IPS-20b (cell line): ENCODE results near the gene CRKL.
"Not testable (repeated sequence)": the region's sequence is repeated elsewhere in the genome, so short reads cannot be mapped to it uniquely, and the experiment has no call there.

ENCODE experiments used
- H3K27ac ChIP-seq: one replicate; pipeline ENCODE4 v1.5.1; 2013; ENCODE audit warnings: low read length
- H3K27me3 ChIP-seq: 2 replicates; pipeline ENCODE4 v1.6.1; 2013; ENCODE audit warnings: mild to moderate bottlenecking, low read length, inconsistent platforms; ENCODE audit not compliant: insufficient read depth
- H3K36me3 ChIP-seq: 2 replicates; pipeline ENCODE4 v1.6.1; 2013; ENCODE audit warnings: low read depth, mild to moderate bottlenecking, inconsistent platforms, low read length, moderate library complexity; ENCODE audit not compliant: insufficient read depth
- H3K4me1 ChIP-seq: 2 replicates; pipeline ENCODE4 v1.6.1; 2013; ENCODE audit warnings: mild to moderate bottlenecking, control low read depth, inconsistent platforms, low read length, moderate library complexity; ENCODE audit not compliant: insufficient read depth
- H3K4me3 ChIP-seq: 2 replicates; pipeline ENCODE4 v1.5.1; 2013; ENCODE audit warnings: mild to moderate bottlenecking, low read length, inconsistent platforms
- H3K9ac ChIP-seq: 2 replicates; pipeline ENCODE4 v1.6.1; 2013; ENCODE audit warnings: low read depth, mild to moderate bottlenecking, inconsistent platforms, low read length, moderate library complexity
- H3K9me3 ChIP-seq: 2 replicates; pipeline ENCODE4 v1.6.1; 2013; ENCODE audit warnings: mild to moderate bottlenecking, low read depth, low read length, inconsistent platforms; ENCODE audit not compliant: insufficient read depth

CRKL gene

GRCh38 chr22:20965888-20966855, 49.0 kb downstream of the CRKL start:
- H3K27ac ChIP-seq = no peak overlapping the region
- H3K4me1 ChIP-seq = peaks cover 13% of the 10 kb centered on the region
- H3K9ac ChIP-seq = no peak overlapping the region
- peaks cover 80% of the 10 kb centered on the region for H3K27me3 ChIP-seq
- no peak overlapping the region for H3K4me3 ChIP-seq
- no peaks in the 10 kb centered on the region for H3K36me3 ChIP-seq
- H3K9me3 ChIP-seq = no peaks in the 10 kb centered on the region

DNA sequence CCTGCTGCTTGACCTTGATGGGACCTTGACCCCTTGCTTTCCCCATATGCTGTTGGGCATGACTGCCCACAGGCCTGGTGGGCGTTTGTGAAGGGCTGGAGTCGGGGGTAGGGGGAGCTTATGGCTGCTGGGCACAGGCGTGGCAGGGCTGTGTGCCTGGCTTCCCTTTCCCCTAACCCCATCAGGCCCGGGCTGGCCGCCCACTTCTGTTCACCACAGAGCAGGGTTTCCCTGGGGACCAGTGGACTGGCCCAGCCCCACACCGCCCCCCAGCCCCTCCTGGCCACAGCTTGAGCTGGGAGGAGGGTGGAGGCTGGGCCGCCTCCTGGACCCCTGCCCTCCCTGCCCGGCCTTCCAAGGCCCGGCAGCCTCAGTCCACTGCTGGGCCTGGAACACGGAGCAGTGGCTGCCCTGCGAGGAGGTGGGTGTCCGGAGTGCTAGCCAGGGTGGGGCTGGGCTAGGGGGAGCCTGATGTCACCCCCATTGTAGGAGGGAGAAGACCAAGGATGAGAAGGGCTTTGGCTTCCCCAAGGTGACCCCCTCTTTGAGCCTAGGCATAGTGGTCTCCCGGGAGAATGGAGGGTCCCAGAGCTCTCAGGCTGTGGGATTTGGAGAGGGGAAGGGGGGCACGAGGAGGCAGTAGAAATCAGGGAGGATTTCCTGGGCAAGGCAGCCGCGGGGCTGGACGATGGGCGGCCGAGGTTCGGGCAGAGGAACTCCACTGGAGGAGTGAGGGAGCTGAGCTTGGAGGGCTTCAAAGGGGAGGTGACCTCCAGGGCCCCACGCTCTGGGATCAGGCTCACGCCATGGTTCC, 49.9 kb downstream of the CRKL start, which contains the start of gene AIFM3:
TSS of gene AIFM3 (plus strand) at position 373 of the 814 bp plus-strand sequence. CDS start 690 bp downstream, outside the sequence.
- no peaks in the 10 kb centered on the region for H3K36me3 ChIP-seq
- no peaks in the 10 kb centered on the region for H3K9me3 ChIP-seq
- H3K9ac ChIP-seq = no peak within 1 kb of the TSS
- H3K27ac ChIP-seq = no peak within 1 kb of the TSS
- peak within 1 kb of the TSS; percentile 30; the same call in 1 of the 2 replicates for H3K4me3 ChIP-seq
- H3K27me3 ChIP-seq = peaks cover 79% of the 10 kb centered on the region
- H3K4me1 ChIP-seq = peaks cover 17% of the 10 kb centered on the region

- H3K9ac ChIP-seq = no peak overlapping the region
- peaks cover 73% of the 10 kb centered on the region for H3K27me3 ChIP-seq
- H3K4me3 ChIP-seq = peak overlapping the region; percentile 30; the same call in 1 of the 2 replicates
Observed at GRCh38 chr22:20967697-20968211, 50.5 kb downstream of the CRKL start.

DNA sequence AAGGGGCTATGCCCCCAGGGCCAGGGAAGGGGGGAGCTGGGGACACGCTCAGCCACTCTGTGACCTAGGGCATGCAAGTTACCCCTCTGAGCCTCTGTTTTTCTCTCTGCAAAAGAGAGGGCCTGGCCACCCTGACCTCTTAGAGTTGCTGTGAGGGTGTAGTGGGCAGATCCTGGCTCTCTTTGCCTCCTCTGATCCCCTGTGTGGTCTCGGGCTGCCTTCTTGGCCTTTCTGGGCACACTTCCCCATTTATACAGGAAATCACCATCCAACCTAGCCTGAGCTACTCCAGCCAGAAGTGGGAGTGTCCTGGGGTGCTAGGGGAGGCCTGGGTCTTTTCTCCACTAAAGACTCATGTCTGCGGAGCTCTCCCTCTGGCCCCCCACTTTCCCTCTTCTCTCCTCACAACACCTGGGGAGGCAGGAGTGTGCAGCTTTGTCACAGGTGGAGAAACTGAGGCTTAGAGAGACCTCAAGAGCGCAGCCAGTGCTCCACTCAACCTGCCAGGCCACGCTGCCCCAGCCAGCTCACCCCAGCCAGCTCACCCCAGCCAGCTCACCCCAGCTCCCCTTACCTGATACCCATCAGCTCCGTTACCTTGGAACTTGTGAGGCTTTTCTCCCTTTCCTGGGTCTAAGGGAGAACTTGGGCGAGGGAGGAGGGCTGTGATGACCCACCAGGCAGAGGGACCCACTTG, 51.2 kb downstream of the CRKL start:
- Histone ChIP-seq H3K27ac (no peak overlapping the region), H3K4me3 (no peak overlapping the region), H3K4me1 (peaks cover 17% of the 10 kb centered on the region), H3K27me3 (peaks cover 66% of the 10 kb centered on the region), H3K9ac (no peak overlapping the region), H3K9me3 (no peaks in the 10 kb centered on the region), H3K36me3 (no peaks in the 10 kb centered on the region)

More at GRCh38 chr22:20967697-20968211, 50.5 kb downstream of the CRKL start:
- H3K4me1 ChIP-seq = peaks cover 17% of the 10 kb centered on the region
- no peak overlapping the region for H3K27ac ChIP-seq
- no peaks in the 10 kb centered on the region for H3K9me3 ChIP-seq
- H3K36me3 ChIP-seq = no peaks in the 10 kb centered on the region

DNA sequence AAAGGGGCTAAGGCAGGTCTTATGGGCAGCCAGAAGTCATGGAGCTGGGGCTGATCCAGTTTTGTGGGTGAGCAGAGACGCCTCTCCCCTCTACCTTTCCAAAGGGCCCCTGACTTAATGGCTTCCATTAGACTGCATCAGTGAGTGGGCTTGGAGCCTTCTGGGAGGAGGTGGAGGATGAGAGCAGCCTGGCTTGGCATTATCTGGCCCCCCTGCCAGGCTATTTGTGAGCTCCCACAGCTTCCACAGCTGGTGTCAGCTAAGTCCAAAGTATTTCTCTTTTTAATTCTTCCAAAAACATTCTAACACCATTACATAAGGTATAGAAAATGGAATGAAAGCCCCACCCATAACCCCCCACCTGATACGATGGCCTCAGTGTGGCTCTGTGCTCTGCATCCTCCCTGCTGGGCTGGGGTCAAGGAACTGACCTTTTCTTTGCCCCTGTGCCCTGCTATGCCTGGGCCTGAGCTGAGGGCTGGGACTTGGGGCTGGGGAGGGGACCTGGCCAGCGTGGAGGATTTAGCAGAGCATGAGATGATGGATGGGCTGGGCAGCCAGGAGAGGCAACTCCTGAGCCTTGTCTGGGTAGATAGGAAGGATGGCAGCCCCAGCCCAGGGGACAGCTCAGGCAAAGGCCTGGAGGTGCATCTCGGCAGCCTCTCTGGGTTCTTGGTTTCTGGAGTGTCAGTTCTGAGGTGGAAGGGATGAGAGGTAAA, 53.9 kb downstream of the CRKL start:
- H3K27ac ChIP-seq = no peak overlapping the region

GRCh38 chr22:20972014-20972694, 54.9 kb downstream of the CRKL start:
- H3K27me3 ChIP-seq = peaks cover 44% of the 10 kb centered on the region
- H3K36me3 ChIP-seq, H3K9me3 ChIP-seq, H3K9ac ChIP-seq, H3K27ac ChIP-seq, H3K4me3 ChIP-seq: not testable (repeated sequence)
- H3K4me1 ChIP-seq = peaks cover 16% of the 10 kb centered on the region; the same call in 1 of the 2 replicates

More for the DNA sequence above, 53.9 kb downstream of the CRKL start:
- Histone ChIP-seq H3K4me3 (no peak overlapping the region), H3K27me3 (peaks cover 45% of the 10 kb centered on the region), H3K4me1 (peaks cover 17% of the 10 kb centered on the region; the same call in 1 of the 2 replicates), H3K9ac (no peak overlapping the region), H3K36me3 (no peaks in the 10 kb centered on the region), H3K9me3 (no peaks in the 10 kb centered on the region)

- Histone ChIP-seq H3K9ac (no peak overlapping the region), H3K4me1 (peaks cover 9% of the 10 kb centered on the region; the same call in 1 of the 2 replicates), H3K9me3 (no peaks in the 10 kb centered on the region), H3K27ac (no peak overlapping the region), H3K27me3 (peaks cover 43% of the 10 kb centered on the region), H3K36me3 (no peaks in the 10 kb centered on the region), H3K4me3 (no peak overlapping the region)
Observed at GRCh38 chr22:20972933-20973577, 55.8 kb downstream of the CRKL start.

GRCh38 chr22:20973634-20974286, 56.6 kb downstream of the CRKL start:
- H3K9me3 ChIP-seq = peaks cover 6% of the 10 kb centered on the region; the same call in 1 of the 2 replicates
- H3K27ac ChIP-seq = no peak overlapping the region
- H3K4me1 ChIP-seq = peaks cover 5% of the 10 kb centered on the region; the same call in 1 of the 2 replicates
- no peak overlapping the region for H3K9ac ChIP-seq
- peaks cover 41% of the 10 kb centered on the region for H3K27me3 ChIP-seq
- H3K4me3 ChIP-seq = no peak overlapping the region
- H3K36me3 ChIP-seq = no peaks in the 10 kb centered on the region

DNA sequence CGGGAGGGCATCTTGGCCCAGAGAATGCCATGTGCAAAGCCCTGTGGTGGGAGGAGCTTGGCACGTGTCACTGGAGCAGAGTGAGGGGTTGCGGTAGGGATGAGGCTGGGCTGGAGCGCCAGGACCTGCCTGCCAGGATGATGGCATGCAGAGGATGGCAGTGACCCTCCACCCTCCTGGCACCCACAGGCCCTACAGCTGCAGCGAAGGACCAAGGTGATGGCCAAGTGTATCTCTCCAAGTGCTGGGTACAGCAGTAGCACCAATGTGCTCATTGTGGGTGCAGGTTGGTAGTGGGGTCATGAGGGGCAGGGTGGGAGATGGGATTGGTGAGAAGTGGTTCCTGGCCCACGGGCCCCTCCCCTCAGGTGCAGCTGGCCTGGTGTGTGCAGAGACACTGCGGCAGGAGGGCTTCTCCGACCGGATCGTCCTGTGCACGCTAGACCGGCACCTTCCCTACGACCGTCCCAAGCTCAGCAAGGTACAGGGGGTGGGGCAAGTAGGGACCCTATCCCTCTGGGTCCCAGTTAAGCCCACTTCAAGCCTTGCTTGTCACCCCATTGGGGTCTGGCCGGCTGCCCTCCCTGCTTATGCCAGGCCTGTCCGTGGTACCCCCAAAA, 57.2 kb downstream of the CRKL start:
- peaks cover 5% of the 10 kb centered on the region; the same call in 1 of the 2 replicates for H3K4me1 ChIP-seq
- no peaks in the 10 kb centered on the region for H3K36me3 ChIP-seq
- no peak overlapping the region for H3K9ac ChIP-seq
- no peak overlapping the region for H3K27ac ChIP-seq
- peaks cover 35% of the 10 kb centered on the region for H3K27me3 ChIP-seq
- peaks cover 8% of the 10 kb centered on the region; the same call in 1 of the 2 replicates for H3K9me3 ChIP-seq
- no peak overlapping the region for H3K4me3 ChIP-seq
